ENCODE data around the gene CCDC97.

GRCh38 chr19:41357746-41358145, 47.8 kb downstream of the CCDC97 start:
- TF ChIP-seq EZH2 (optimal IDR thresholded peaks at IDR 0.05; ENCODE audit: low read depth, low read length) (no peak), CTCF (IDR thresholded peaks at IDR 0.05; ENCODE audit: low read length) (no peak), EZH2phosphoT487 (IDR thresholded peaks at IDR 0.05; ENCODE audit: low read length) (no peak)
